ENCODE results near the gene CCL1.

Gene CCL1

GRCh38 chr17:34382621-34383124 lies 19.6 kb upstream of the CCL1 start:
- DNase-seq, result no peak

GRCh38 chr17:34379868-34380267 lies 16.8 kb upstream of the CCL1 start:
- DNase-seq, result no peak

- no peak for DNase-seq
Observed at GRCh38 chr17:34378664-34379101, 15.7 kb upstream of the CCL1 start.

- no peak for DNase-seq
Observed at GRCh38 chr17:34377078-34377823, 14.2 kb upstream of the CCL1 start.

- DNase-seq, result no peak
Observed at GRCh38 chr17:34375426-34375997, 12.5 kb upstream of the CCL1 start.

- no peak for DNase-seq
Observed at GRCh38 chr17:34374457-34374856, 11.4 kb upstream of the CCL1 start.

GRCh38 chr17:34371405-34372100 lies 8.5 kb upstream of the CCL1 start:
- DNase-seq, result no peak

- no peak for DNase-seq
Observed at GRCh38 chr17:34370997-34371395, 8.0 kb upstream of the CCL1 start.

GRCh38 chr17:34370376-34370996 lies 7.5 kb upstream of the CCL1 start:
- no peak for DNase-seq

- no peak for DNase-seq
Observed at GRCh38 chr17:34369571-34369970, 6.5 kb upstream of the CCL1 start.

GRCh38 chr17:34368946-34369500 lies 6.0 kb upstream of the CCL1 start:
- no peak for DNase-seq

- no peak for DNase-seq
Observed at GRCh38 chr17:34368196-34368945, 5.3 kb upstream of the CCL1 start.

- no peak for DNase-seq
Observed at GRCh38 chr17:34367486-34368195, 4.6 kb upstream of the CCL1 start.

- DNase-seq, result no peak
Observed at GRCh38 chr17:34366529-34367107, 3.6 kb upstream of the CCL1 start.

- DNase-seq, result no peak
Observed at GRCh38 chr17:34366010-34366409, 3.0 kb upstream of the CCL1 start.

- DNase-seq, result no peak
Observed at GRCh38 chr17:34365340-34365739, 2.3 kb upstream of the CCL1 start.

- DNase-seq, result no peak
Observed at GRCh38 chr17:34364751-34365150, 1.7 kb upstream of the CCL1 start.

GRCh38 chr17:34361478-34362061 lies 1.5 kb downstream of the CCL1 start:
- DNase-seq, result peak; percentile 4

GRCh38 chr17:34360601-34361270 lies 2.3 kb downstream of the CCL1 start:
- no peak for DNase-seq

- no peak for DNase-seq
Observed at GRCh38 chr17:34358631-34359030, 4.4 kb downstream of the CCL1 start.

All from NCI-H510A (cell line).